GM18861 (cell line): ENCODE measurements around the gene THEM5.

Source experiments
- ATAC-seq: cut with Tn5 transposase; IDR thresholded peaks from one replicate; pipeline ENCODE4 v1.9.1; 2021; ENCODE audit not compliant: unreplicated experiment

Gene THEM5

DNA sequence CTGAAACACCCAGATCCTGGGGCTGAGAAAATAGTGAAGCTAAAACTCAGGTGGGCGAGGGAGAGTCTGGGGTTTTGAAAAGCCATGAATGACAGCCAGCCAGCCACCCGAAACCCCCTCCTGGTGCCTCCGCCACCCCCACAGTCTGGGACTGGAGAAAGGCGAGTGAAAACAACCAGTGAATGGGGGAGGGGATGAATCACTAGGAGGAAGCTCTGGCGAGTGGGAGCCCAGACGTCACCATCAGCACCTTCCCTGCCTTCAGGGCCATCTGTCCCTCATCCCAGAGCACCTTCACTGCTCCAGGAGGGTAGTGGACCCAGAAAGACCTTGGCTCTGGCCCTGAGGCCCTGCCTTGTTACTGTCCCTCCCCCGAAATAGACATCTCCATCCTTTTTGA is 31.1 kb downstream of the THEM5 start:
- no peak for ATAC-seq

- no peak for ATAC-seq
Measured at GRCh38 chr1:151820940-151821339, 32.6 kb downstream of the THEM5 start.

- ATAC-seq = no peak
Measured at GRCh38 chr1:151819976-151820623, 33.4 kb downstream of the THEM5 start.

DNA sequence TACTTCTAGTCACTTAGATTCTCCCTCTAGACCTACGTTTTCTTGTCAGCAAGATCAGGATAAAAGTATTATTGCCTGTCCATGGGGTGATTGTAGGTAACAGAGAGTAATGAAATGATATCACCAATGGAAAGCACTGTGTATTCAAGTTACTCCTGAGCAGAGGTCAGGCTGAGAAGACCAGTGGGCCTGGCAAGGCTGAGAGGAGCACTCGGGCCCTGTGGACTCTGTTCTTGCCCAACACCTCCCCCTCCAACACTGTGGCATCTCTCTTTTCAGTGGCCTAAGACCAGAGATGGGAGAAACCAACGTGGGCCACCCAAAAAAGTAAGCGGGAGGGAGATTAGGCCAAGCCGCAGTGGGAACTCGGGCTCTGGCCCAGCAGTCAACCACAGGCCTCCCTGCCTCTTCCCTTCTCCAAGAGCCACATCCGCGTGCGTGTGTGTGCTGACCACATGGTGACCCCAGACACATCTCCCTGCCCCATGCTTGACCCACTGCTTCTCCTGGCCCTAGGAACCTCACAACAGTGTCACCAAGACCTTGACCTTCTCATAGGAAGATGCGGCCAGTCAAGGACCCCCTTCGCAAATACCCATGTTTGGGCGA is 34.2 kb downstream of the THEM5 start:
- ATAC-seq = no peak

DNA sequence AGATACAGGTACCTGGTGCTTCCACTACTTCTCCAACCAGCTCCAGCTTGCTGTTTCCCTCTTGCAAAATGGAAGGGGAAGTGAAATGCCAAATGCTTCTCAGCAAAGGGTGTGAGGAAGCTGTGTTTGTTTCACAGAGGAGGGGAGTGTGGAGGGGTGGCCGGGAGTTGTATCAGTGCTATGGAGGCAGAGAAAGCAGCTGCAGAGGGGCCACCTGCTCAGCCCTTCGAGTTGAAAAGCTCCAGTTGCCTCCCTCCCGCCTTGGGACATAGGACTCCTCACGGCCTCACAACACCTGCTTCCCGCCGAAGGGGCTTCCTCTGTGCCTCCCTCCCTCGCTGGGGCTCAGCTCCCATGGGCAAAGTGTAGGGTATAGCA is 36.2 kb downstream of the THEM5 start:
- ATAC-seq = no peak

DNA sequence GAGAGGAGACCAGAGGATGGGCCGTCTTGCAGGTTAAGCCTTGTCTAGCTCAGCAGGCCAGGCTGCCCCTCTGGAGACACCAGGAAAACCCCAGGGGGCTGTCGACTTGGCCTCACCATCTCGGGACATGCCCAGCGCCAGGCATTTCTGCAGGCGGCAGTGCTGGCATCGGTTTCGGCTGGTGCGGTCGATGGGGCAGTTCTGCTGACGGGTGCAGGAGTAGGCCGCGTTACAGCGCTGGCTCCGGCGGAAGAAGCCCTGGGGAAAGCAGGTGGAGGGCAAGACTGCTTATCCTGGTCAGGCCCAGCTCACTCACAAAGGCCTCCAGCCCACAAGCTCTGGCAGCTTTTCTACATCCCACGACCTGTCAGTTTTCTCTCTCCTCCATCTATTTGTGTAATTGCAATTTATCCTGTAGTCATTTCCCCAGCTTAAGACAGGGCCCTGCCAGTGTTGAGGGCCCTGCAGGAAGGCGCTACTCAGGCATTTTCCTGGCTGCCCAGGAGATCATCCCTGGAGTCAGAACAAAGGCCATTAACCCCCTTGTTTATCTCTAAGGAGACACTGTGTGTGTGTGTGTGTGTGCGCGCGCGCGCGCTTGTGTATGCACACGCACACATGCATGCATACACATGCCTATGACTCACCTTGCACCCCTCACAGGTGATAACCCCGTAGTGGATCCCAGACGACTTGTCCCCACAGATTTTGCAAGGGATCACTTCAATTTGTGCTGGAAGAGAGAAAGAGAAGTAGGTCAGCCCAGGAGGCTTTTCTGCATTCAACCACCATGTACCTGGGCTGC is 36.8 kb downstream of the THEM5 start:
- no peak for ATAC-seq

GRCh38 chr1:151815716-151816327 is 37.7 kb downstream of the THEM5 start:
- no peak for ATAC-seq

GRCh38 chr1:151814971-151815545 is 38.5 kb downstream of the THEM5 start:
- ATAC-seq = no peak

- no peak for ATAC-seq
Measured at GRCh38 chr1:151814426-151814825, 39.1 kb downstream of the THEM5 start.

- no peak for ATAC-seq
Measured at GRCh38 chr1:151813271-151813977, 40.1 kb downstream of the THEM5 start.

- ATAC-seq = no peak
Measured at GRCh38 chr1:151811181-151811580, 42.3 kb downstream of the THEM5 start.

DNA sequence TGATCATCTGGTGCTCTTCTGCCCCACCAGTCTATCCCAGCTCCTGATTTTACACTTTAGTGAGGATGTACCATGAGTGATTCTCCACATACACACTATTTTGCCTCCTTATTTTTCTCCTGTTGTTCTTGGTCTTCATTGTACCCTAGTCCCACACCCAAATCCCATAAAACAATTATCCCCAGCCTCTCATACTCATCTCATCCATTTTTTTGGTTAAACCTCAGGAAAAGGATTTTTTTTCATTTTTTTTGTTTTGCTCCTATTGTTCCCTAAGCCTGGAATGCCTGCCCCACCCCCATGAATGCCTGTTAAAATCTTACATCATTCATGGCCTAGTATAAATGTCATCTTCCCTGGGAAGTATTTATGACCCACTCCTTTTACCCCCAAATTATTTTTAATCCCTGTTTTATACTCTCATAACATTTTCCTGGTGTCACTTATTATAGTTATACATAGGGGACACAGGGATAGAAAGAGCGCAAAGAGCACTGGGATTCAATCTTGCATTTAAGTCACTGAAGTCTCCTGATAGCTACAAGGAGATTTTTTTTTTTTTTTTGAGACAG is 43.4 kb downstream of the THEM5 start:
- no peak for ATAC-seq

- ATAC-seq = no peak
Measured at GRCh38 chr1:151809290-151809984, 44.1 kb downstream of the THEM5 start.

- ATAC-seq = no peak
Measured at GRCh38 chr1:151807766-151808165, 45.7 kb downstream of the THEM5 start.

GRCh38 chr1:151807131-151807530 is 46.4 kb downstream of the THEM5 start:
- no peak for ATAC-seq

DNA sequence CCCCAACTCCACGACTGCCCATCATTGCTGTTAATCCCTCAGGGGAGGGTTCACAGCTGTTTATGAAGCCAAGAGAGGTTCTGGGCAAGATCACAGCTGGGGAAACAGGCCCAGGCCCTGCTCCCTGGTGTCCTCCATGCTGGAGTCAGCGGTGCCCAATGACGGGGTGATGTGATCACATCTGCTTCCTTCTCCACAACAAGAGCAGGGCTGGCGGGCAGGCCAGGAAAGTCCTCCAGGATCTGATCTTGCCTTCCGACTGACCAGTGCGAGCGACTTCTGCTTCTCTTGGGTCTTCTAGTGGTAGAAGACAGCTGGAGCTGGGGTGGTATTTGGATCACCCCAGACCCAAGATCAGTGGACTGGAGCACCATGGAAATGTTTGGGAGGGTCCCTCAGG is 47.3 kb downstream of the THEM5 start:
- no peak for ATAC-seq

- ATAC-seq = no peak
Measured at GRCh38 chr1:151805066-151805820, 48.3 kb downstream of the THEM5 start, which contains the start of gene LINGO4. Gene LINGO4, minus strand, starts transcription at chr1:151805419. Its CDS starts 2,715 bp downstream, at chr1:151802704.

GRCh38 chr1:151803915-151804314 is 49.6 kb downstream of the THEM5 start:
- no peak for ATAC-seq

DNA sequence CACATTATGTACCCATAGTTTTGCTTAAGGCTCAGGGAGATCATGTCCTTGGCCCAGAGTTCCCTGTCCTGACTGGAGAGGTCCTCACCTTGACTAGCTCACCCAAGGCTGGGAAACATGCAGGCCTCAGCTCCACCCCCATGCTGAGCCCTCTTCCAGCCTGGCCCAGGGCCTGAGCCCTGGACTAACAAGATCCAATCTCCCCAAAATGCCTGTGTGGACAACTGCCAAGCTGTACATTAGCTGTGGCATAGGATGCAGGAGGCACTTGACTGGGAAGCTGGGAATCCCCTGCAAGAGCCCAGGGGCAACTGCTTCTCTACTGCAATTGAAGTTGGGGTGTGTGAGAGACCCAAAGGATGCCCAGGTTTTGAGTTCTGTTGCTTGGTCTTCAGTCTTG is 50.3 kb downstream of the THEM5 start:
- ATAC-seq = no peak
